Natural killer cell (primary cell): Measurements from ENCODE around the gene PALLD. TPM values are rescaled to one million over a fixed set of nuclear protein-coding genes. Genes with fewer than 3 reads are reported as not detected.

ENCODE experiments used
- ATAC-seq, 3 donors: fragments of 150-1000 bp in 2 of 3; fragments of 200-7000 bp in 1 of 3; cut with Tn5 transposase; 1 replicate in 1 of 3; 2 replicates in 2 of 3; pipeline ENCODE4 v1.10.0; 2021; ENCODE audit warnings: mild to moderate bottlenecking in 2 of 3, moderate library complexity in 2 of 3
- DNase-seq, 2 donors: peaks; one replicate each; pipeline versions ENCODE4 v3.0.0 to v3.0.0-alpha.2; 2013 to 2021; ENCODE audit warnings: mixed read lengths in 1 of 2
- H3K27ac ChIP-seq: one replicate; pipeline ENCODE4 v1.5.1; 2013; ENCODE audit warnings: mild to moderate bottlenecking, low read length
- H3K27me3 ChIP-seq: one replicate; pipeline ENCODE4 v1.6.1; 2013; ENCODE audit warnings: low read length; ENCODE audit not compliant: control insufficient read depth, insufficient read depth
- H3K36me3 ChIP-seq: one replicate; pipeline ENCODE4 v1.6.1; 2013; ENCODE audit warnings: low read length; ENCODE audit not compliant: control insufficient read depth, insufficient read depth
- H3K4me1 ChIP-seq: one replicate; pipeline ENCODE4 v1.6.1; 2013; ENCODE audit warnings: low read length; ENCODE audit not compliant: control insufficient read depth, insufficient read depth
- H3K4me3 ChIP-seq: one replicate; pipeline ENCODE4 v1.5.1; 2013; ENCODE audit warnings: low read length
- H3K9me3 ChIP-seq: one replicate; pipeline ENCODE4 v1.6.1; 2013; ENCODE audit warnings: low read length; ENCODE audit not compliant: control insufficient read depth, insufficient read depth
- H3K27ac Mint-ChIP-seq, 2 donors: one replicate each; pipeline ENCODE4 v1.8.0; 2022; ENCODE audit warnings: mild to moderate bottlenecking in 2 of 2, mixed read lengths in 2 of 2, moderate library complexity in 1 of 2
- H3K27me3 Mint-ChIP-seq, 2 donors: one replicate each; pipeline ENCODE4 v1.8.0; 2022; ENCODE audit warnings: low read depth in 2 of 2, mixed read lengths in 2 of 2
- H3K36me3 Mint-ChIP-seq: one replicate; pipeline ENCODE4 v1.8.0; 2022; ENCODE audit warnings: mixed read lengths
- H3K4me1 Mint-ChIP-seq, 2 donors: one replicate each; pipeline ENCODE4 v1.8.0; 2022; ENCODE audit warnings: mixed read lengths in 2 of 2
- H3K4me3 Mint-ChIP-seq: one replicate; pipeline ENCODE4 v1.8.0; 2022; ENCODE audit warnings: mild to moderate bottlenecking, moderate library complexity, mixed read lengths
- H3K9me3 Mint-ChIP-seq, 2 donors: one replicate each; pipeline ENCODE4 v1.8.0; 2022; ENCODE audit warnings: mixed read lengths in 2 of 2
- CTCF ChIP-seq: fragments of 200-600 bp; IDR thresholded peaks from one replicate; pipeline ENCODE4 v1.8.0; 2022; ENCODE audit warnings: antibody characterized with exemption
- WGBS: methylation state at CpG from one replicate; pipeline ENCODE4 v1.1.7; 2013; ENCODE audit warnings: missing lambda C conversion rate; ENCODE audit not compliant: insufficient coverage; 5-methylcytosine and 5-hydroxymethylcytosine counted together
- intact Hi-C: fragments of 100-400 bp; cut with micrococcal nuclease; formaldehyde crosslinking; loops from one replicate; pipeline ENCODE4 v1.14.2; 2022
- total RNA-seq, 4 donors: library from RNA; stranded (reverse); fragments of 120-200 nt in 1 of 4; gene quantifications; one replicate each; pipeline versions ENCODE4 v1.2.3 to v1.2.4, GENCODE V29; 2013 to 2022

PALLD gene
- total RNA-seq, 3 donors from 2014 or later (not counting 1 experiment from before 2014, with no cell fraction given), result 15.1 to 25.4 (median 22.8) TPM

GRCh38 chr4:168876106-168876505 lies 379.3 kb downstream of the PALLD start:
- Histone ChIP-seq H3K9me3 (no peaks in the 10 kb centered on the region), H3K27me3 (peaks cover 4% of the 10 kb centered on the region), H3K4me1 (peaks cover 7% of the 10 kb centered on the region), H3K27ac (no peak overlapping the region), H3K4me3 (no peak overlapping the region), H3K36me3 (no peaks in the 10 kb centered on the region)
- Mint-ChIP-seq H3K4me3 (peak overlapping the region; percentile 32), H3K4me1 (peaks cover 26 to 27% of the 10 kb centered on the region in 2 donors), H3K27me3 (peaks cover 2 to 31% of the 10 kb centered on the region in 2 donors), H3K27ac (no peak overlapping the region), H3K9me3 (no peaks in the 10 kb centered on the region), H3K36me3 (no peaks in the 10 kb centered on the region)
- intact Hi-C loops, result loop anchor here (5.0 kb wide), 1 partner anchor 44 kb away; no protein-coding TSS in a partner anchor
- TF ChIP-seq CTCF, result no peak
- WGBS, result 92% methylated on average over 1 of the region's 1 CpG
- DNase-seq (no peak), ATAC-seq (no peak)

- Mint-ChIP-seq H3K27me3 (peaks cover 2 to 18% of the 10 kb centered on the region in 2 donors), H3K36me3 (no peaks in the 10 kb centered on the region), H3K4me1 (peaks cover 30 to 37% of the 10 kb centered on the region in 2 donors), H3K4me3 (peak overlapping the region; percentile 97), H3K27ac (peak overlapping the region; percentile 80 to 97), H3K9me3 (no peaks in the 10 kb centered on the region)
- H3K36me3 ChIP-seq, result no peaks in the 10 kb centered on the region
- peak overlapping the region; percentile 53 for H3K27ac ChIP-seq
- H3K27me3 ChIP-seq, result peaks cover 2% of the 10 kb centered on the region
- no peaks in the 10 kb centered on the region for H3K9me3 ChIP-seq
- intact Hi-C loops, result loop anchor here (5.0 kb wide), 1 partner anchor 46 kb away; no protein-coding TSS in a partner anchor
- peak; percentile 77 to 82 (median 81) for ATAC-seq
- whole genome bisulfite sequencing, result 4% methylated on average over 108 of the region's 108 CpGs
- H3K4me3 ChIP-seq, result peak overlapping the region; percentile 35
- peaks cover 7% of the 10 kb centered on the region for H3K4me1 ChIP-seq
- TF ChIP-seq CTCF, result no peak
- DNase-seq, result peak; percentile 49 to 58
Observed at GRCh38 chr4:168877511-168878491, 380.9 kb downstream of the PALLD start.

- Mint-ChIP-seq H3K27ac (peak overlapping the region; percentile 80 to 97), H3K27me3 (peaks cover 2 to 13% of the 10 kb centered on the region in 2 donors), H3K36me3 (no peaks in the 10 kb centered on the region), H3K4me1 (peaks cover 30 to 37% of the 10 kb centered on the region in 2 donors), H3K4me3 (peak overlapping the region; percentile 97), H3K9me3 (no peaks in the 10 kb centered on the region)
- Histone ChIP-seq H3K27ac (peak overlapping the region; percentile 53), H3K4me3 (peak overlapping the region; percentile 29), H3K27me3 (no peaks in the 10 kb centered on the region), H3K9me3 (no peaks in the 10 kb centered on the region), H3K4me1 (peaks cover 7% of the 10 kb centered on the region), H3K36me3 (no peaks in the 10 kb centered on the region)
- DNase-seq (no peak), ATAC-seq (no peak)
- WGBS, result no CpG with 5 or more reads among the region's 2 CpGs
- TF ChIP-seq CTCF, result no peak
- intact Hi-C loops, result loop anchor here (5.0 kb wide), 1 partner anchor 46 kb away; no protein-coding TSS in a partner anchor
Observed at GRCh38 chr4:168878623-168879022, 381.8 kb downstream of the PALLD start.
